ENCODE data around the gene TLCD3B. TPM values are rescaled to one million over a fixed set of nuclear protein-coding genes. Genes with fewer than 3 reads are reported as not detected.
A peak's percentile ranks its signal among the peaks of the same experiment; 100 is the strongest.

The TLCD3B gene
- total and polyA plus RNA-seq, 2 of the 4 experiments (the other 2 are of a cell fraction), result 0.19 TPM; not detected in 1

- TF ChIP-seq FOS (IDR thresholded peaks at IDR 0.05; ENCODE audit: low read depth, low read length) (no peak), CEBPB (IDR thresholded peaks at IDR 0.05; ENCODE audit: low read depth, low read length) (no peak)
Measured at GRCh38 chr16:30005341-30006094, 25.6 kb downstream of the TLCD3B start (continued).

GRCh38 chr16:30004811-30005242 is 26.2 kb downstream of the TLCD3B start:
- Histone ChIP-seq H2BK5ac (ENCODE audit: low read depth, low read length, poor library complexity, severe bottlenecking) (no peak overlapping the region), H2AFZ (replicated peaks; ENCODE audit: low read length, poor library complexity) (no peak overlapping the region), H3K27ac (ENCODE audit: insufficient read depth, low read length) (no peak overlapping the region), H2BK15ac (ENCODE audit: low read depth, low read length) (no peak overlapping the region), H3K4me3 (ENCODE audit: insufficient read depth, low read depth, low read length) (no peak overlapping the region), H3K9me1 (ENCODE audit: insufficient read depth, low read length) (no peaks in the 10 kb centered on the region), H3K4ac (ENCODE audit: low read depth, low read length) (no peak overlapping the region), H3K79me1 (ENCODE audit: low read depth in 1 of 2, low read length in 2 of 2) (peaks cover 2 to 7% of the 10 kb centered on the region in 2 experiments; a peak in 3 of 4 replicates), H4K91ac (ENCODE audit: insufficient read depth, low read depth, low read length) (no peak overlapping the region), H3K9ac (ENCODE audit: low read depth, low read length) (no peak overlapping the region), H2BK20ac (ENCODE audit: low read depth, low read length) (no peak overlapping the region), H3K4me2 (ENCODE audit: low read depth, low read length) (no peak overlapping the region), H3K27me3 (ENCODE audit: control insufficient read depth, insufficient read depth, low read length) (peaks cover 6% of the 10 kb centered on the region; the same call in 1 of the 2 replicates), H2AK5ac (ENCODE audit: low read depth, low read length) (no peak overlapping the region), H3K36me3 (ENCODE audit: control insufficient read depth, insufficient read depth, low read length) (peaks cover 17% of the 10 kb centered on the region), H3K4me1 (ENCODE audit: control insufficient read depth, insufficient read depth, low read length) (no peaks in the 10 kb centered on the region), H3K14ac (replicated peaks; ENCODE audit: low read depth, low read length) (no peak overlapping the region), H3K18ac (ENCODE audit: low read depth, low read length) (no peak overlapping the region), H4K5ac (ENCODE audit: low read depth, low read length) (no peak overlapping the region), H2AK9ac (replicated peaks; ENCODE audit: low read depth, low read length, poor library complexity) (peak overlapping the region; percentile 28), H4K20me1 (ENCODE audit: insufficient read depth, low read length) (no peaks in the 10 kb centered on the region; the same call in 1 of the 2 replicates), H3K9me3 (ENCODE audit: control insufficient read depth, insufficient read depth, low read length) (no peaks in the 10 kb centered on the region), H3K23ac (ENCODE audit: low read depth, low read length) (no peak overlapping the region), H4K8ac (ENCODE audit: low read depth in 2 of 2, low read length in 2 of 2) (no peak overlapping the region), H3K56ac (ENCODE audit: extremely low read depth, insufficient read depth, low read length) (no peak overlapping the region), H2BK120ac (ENCODE audit: low read depth, low read length) (no peak overlapping the region)
- intact Hi-C loops (cut with micrococcal nuclease), result no loop called here
- ChIA-PET POLR2A (ENCODE audit: unreplicated experiment) (interaction anchor here (0.5 to 0.6 kb wide), 2 partner anchors 13 to 886 kb away, joined by 3 to 5 read pairs; no protein-coding TSS in a partner anchor), CTCF (no interaction called here)
- dilution Hi-C loops (cut with HindIII; ENCODE audit: low sequenced_read_pairs, unreplicated experiment), result no loop called here
- DNase-seq (no peak), ATAC-seq (ENCODE audit: low read depth) (no peak)
- no CpG with 5 or more reads among the region's 11 CpGs for WGBS, 2 experiments (ENCODE audit: extremely low coverage in 2 of 2, insufficient read length in 1 of 2)
- no TSS peak for BruUV-seq (replicated peaks)
- in situ Hi-C loops (cut with MboI; ENCODE audit: low sequenced_read_pairs), result no loop called here
- TF ChIP-seq CEBPB (IDR thresholded peaks at IDR 0.05; ENCODE audit: low read depth, low read length), result no peak
- TF ChIP-seq MAZ (IDR thresholded peaks at IDR 0.05; ENCODE audit: borderline replicate concordance, low read depth, low read length), result no peak
- no peak for TF ChIP-seq MAFK (IDR thresholded peaks at IDR 0.05; ENCODE audit: low read depth, low read length)
- no peak for TF ChIP-seq MXI1 (IDR thresholded peaks at IDR 0.05; ENCODE audit: borderline replicate concordance, low read depth, low read length)
- no peak for TF ChIP-seq FOS (IDR thresholded peaks at IDR 0.05; ENCODE audit: low read depth, low read length)
- no peak for TF ChIP-seq USF2 (IDR thresholded peaks at IDR 0.05; ENCODE audit: low read depth, low read length)
- TF ChIP-seq CTCF (conservative IDR thresholded peaks at IDR 0.05; ENCODE audit: low read depth, low read length), result no peak
- TF ChIP-seq RCOR1 (IDR thresholded peaks at IDR 0.05; ENCODE audit: insufficient replicate concordance, low read length), result no peak
- no peak for TF ChIP-seq RAD21 (IDR thresholded peaks at IDR 0.05; ENCODE audit: low read length)
- TF ChIP-seq BHLHE40 (IDR thresholded peaks at IDR 0.05; ENCODE audit: low read depth, low read length), result no peak
- no peak for TF ChIP-seq RFX5 (IDR thresholded peaks at IDR 0.05; ENCODE audit: low read depth, low read length)
